ENCODE results near the gene ZNF335.
A peak's percentile ranks its signal among the peaks of the same experiment; 100 is the strongest.
"Not testable (repeated sequence)": the region's sequence is repeated elsewhere in the genome, so short reads cannot be mapped to it uniquely, and the experiment has no call there.

ZNF335 gene

DNA sequence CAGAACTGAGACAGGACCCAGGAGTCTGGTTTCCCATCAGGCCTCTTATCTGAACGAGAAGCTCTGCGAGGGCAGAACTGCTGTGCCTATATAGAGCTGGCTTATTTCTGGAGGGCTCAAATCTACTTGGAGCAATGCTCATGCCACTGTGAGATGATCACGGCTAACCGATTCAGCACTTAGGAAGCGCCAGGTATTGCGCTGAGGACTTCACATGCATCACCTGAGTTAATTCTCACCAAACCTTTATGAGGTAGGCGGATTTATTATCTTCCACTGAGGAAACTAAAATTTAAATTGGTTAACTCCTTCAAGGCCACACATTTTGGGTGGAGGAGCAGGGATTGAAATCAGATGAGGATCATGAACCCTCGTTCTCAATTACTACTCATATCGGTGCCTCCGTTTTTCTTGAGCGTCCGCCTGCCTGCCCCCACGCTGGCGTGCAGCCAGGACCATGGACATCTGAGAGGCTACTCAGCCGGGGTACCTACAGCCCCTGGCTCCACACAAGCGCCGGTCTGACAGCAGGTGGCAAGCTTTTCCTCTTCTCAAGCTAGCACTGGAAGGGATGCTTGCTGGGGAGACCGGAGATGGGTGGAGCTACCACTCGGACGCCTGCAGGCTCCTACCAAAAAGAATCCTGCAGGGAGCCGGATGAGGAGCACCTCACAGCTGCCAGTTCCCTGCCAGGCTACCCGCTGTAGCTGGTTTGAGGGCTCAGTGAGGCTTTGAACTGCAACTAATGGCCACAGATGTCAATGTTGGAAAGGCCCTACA is 38.5 kb downstream of the ZNF335 start:
- peak; percentile 51 for DNase-seq

DNA sequence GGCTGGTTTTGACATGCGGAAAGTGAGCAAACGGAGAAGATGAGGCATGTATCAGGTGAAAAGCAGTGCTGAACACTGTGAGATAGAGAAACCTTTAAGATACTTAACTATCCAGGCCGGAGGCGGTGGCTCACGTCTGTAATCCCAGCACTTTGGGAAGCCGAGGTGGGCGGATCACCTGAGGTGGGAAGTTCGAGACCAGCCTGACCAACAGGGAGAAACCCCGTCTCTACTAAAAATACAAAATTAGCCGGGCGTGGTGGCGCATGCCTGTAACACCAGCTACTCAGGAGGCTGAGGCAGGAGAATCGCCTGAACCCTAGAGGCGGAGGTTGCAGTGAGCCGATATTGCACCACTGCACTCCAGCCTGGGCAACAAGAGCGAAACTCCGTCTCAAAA is 40.3 kb downstream of the ZNF335 start:
- DNase-seq = not testable (repeated sequence)

DNA sequence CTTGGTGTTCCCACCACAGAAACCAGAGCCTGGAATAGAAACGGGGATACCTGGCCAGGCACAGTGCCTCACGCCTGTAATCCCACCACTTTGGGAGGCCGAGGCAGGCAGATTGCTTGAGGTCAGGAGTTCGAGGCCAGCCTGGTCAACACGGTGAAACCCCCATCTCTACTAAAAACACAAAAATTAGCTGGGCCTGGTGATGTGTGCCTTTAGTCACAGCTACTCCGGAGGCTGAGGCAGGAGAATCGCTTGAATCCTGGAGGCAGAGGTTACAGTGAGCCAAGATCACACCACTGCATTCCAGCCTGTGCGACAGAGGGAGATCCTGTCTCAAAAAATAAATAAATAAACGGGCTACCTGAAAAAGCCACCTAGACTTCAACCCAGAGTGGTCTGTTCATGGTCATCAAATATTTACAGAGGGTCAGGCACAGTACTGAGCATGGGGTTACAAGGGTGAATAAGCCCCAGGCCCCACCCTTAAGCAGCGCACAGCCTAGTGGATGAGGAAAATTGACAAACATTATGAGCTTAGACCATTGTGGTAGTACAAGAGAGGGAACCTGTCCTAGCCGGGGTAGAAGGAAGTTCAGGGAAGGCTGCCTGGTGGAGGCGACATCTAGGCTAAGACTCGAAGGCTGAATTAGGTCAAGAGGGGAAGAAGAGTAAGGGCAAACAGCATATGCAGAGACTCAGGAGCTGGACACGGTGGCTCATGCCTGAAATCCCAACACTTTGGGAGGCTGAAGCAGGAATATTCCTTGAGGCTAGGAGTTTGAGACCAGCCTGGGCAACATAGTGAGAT is 44.7 kb downstream of the ZNF335 start:
- DNase-seq = no peak

DNA sequence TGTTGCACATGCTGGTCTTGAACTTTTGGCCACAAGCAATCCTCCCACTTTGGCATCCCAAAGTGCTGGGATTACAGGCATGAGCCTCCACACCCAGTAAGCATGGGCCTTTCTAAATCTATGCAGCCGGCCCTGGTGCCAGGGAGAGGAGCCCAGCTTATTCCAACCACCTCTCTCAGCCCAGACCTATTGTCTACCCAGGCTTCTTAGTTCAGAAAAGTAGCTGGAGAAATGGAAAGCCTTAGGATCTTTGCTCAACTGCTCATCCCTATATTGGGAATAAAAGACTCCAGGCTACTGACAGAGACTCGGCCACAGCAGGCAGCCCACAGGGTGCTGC is 45.3 kb downstream of the ZNF335 start:
- DNase-seq = no peak

DNA sequence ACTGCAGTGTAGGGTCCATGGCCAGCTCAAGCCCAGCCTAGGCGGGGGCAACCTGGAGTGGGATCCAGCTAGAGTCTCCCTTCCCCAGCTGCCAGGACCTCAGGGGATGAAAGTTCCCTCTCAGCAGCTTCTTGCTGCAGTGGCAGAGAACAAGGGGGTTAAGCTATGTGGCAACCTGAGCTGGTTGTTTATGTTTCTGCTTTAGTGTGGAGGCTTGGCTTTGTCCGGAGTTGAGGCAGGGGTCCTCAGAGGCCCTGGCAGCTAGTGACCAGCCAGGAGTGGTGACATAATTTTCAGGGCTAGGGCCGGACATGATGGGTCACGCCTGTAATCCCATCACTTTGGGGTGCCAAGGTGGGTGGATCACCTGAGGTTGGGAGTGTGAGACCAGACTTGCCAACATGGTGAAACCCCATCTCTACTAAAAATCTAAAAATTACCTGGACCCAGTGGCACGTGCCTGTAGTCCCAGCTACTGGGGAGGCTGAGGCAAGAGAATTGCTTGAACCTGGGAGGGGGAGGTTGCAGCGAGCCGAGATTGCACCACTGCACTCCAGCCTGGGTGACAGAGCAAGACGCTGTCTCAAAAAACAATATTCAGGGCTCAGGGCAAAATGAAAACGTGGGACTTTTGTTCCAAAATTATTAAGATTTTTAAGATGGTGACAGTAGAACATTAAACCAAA is 46.0 kb downstream of the ZNF335 start:
- DNase-seq = no peak

DNA sequence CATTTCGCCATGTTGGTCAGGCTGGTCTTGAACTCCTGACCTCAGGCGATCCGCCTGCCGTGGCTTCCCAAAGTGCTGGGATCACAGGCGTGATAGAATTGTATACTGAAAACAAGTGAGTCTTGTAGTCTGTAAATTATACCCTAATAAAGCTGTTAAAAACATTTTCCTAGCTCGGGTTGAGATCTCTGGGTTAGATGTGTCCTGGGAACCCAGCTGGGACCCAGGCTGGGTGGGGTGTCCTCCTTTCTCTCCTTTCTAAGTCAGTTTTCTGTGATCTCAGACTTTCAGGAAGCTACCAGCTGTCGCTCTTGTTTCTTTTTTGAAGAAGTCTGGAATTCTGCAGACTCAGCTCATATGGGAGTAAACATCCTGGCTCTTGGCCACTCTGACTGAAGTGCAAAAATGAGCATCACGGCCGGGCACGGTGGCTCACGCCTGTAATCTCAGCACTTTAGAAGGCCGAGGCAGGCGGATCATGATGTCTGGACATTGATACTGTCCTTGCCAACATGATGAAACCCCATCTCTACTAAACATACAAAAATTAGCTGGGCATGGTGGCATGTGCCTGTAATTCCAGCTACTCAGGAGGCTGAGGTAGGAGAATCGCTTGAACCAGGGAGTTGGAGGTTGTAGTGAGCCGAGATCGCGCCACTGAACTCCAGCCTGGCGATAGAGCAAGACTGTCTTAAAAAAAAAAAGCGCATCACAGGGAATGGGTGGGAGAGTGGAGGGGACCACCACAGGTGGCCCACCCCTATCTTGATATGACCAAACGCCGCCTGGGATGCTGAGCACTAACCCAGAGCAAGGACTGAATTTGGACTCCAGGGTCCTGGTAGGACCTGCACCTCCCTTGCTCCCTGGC is 47.4 kb downstream of the ZNF335 start:
- peak; percentile 55 for DNase-seq

DNA sequence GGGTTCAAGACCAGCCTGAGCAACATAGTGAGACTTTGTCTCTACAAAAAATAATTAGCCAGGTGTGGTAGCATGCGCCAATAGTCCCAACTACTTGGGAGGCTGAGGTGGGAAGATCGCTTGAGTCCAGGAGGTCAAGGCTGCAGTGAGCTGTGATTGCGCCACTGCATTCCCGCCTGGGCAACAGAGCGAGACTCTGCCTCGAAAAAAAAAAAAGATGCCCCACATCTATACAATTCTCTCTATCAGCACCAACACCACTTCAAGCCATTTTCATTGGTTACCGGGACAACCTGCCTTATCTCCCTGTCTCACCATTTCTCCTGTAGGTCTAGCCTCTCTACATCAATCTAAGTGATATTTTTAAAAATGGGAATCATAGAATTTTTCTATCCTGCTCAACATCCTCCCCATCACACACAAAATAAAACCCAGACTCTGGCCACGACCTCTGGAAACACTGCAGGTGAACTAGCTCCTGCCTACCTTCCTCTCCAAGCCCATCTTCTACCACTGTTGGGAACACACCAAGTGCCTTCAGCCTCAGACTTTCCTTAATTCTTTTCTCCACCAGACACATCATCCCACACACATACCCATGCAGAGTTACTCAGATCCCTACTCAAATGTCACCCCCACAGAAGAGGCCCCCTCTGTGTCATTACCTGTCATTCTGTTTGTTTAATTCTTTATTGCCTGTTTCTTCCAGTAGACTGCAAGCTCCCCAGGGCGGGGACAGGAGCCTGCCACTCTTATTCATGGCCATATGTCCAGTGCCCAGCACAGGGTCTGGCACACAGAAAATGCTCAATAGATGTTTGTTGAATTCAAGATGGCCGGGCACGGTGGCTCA is 50.4 kb downstream of the ZNF335 start:
- DNase-seq = no peak

DNA sequence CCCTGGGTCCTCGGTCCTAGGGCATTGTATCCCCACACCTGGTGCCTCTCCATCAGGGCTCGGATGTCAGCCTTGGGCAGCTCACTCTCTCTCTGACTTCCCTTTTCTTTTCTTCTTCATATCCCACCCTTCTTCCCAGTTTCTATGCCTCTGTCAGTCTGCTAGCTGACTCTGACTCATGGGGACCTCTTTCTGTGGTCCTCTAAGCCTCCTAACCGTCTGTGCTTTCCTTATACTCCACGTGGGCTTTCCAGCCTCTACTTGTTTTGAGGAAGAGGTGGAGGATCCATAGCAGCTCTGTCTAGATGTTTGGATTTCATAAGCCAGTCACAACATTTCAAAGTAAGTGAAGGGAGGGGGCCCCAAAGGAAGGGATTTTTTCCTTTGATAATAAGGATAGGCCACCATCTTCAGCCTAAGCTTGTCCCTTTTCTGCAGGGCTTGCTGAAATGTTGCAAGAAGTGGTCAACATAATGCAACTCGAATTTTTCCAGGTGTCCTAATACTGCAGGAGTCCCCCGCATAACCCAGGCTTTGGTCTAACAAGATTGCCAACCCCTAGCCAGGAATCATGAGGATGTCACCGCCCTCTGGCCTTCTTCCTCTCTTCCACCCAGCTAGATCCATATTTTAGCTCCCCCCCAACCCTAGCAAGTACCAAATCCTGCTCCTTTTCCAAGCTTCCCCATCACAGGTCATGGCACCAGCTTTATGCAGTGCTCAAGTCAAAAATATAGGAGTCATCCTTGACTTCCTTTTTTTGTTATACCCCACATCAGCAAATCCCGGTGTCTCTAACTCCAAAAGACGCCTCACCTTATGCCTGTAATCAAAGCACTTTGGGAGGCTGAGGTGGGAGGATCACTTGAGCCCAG is 51.3 kb downstream of the ZNF335 start:
- DNase-seq = peak; percentile 87

DNA sequence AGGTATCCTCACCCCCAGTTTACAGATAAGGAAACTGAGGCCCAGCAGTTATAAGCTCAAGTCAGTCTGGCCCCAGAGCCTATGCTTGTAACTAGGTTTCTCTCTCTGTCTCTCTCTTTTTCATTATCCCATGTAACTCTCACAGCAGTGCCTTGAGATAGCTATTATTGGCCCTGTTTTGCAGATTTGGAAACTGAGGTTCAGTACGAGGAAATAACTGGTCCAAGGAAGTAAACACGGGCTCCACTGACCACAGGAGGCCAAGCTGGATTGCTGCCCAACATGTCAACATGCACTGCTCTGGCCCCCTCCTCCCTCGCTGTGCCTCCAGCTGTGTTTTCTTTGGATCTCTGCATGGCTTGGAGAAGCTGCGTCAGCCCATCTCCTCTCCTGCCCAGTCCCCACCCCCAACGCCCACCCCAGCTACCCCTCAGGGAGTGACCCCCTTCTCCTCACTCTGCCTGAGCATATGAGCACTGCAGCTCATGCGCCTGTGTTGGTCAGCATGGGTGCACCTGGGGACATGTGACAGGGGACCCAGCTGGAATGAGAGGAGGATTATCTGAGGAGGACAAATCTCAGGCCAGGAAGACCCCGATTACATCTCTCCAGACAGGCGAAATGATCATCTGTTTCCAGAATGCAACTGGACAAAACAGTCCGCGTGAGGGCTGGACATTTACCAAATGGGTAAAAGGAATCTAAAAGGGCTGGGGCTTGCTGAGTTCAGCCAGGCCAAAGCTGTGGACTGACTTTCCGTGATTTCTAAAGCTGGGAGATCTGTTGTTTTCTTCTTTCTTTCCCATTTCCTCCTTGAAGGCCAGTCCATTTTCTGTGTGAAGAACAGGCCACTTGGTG is 52.2 kb downstream of the ZNF335 start:
- DNase-seq = peak; percentile 36

DNA sequence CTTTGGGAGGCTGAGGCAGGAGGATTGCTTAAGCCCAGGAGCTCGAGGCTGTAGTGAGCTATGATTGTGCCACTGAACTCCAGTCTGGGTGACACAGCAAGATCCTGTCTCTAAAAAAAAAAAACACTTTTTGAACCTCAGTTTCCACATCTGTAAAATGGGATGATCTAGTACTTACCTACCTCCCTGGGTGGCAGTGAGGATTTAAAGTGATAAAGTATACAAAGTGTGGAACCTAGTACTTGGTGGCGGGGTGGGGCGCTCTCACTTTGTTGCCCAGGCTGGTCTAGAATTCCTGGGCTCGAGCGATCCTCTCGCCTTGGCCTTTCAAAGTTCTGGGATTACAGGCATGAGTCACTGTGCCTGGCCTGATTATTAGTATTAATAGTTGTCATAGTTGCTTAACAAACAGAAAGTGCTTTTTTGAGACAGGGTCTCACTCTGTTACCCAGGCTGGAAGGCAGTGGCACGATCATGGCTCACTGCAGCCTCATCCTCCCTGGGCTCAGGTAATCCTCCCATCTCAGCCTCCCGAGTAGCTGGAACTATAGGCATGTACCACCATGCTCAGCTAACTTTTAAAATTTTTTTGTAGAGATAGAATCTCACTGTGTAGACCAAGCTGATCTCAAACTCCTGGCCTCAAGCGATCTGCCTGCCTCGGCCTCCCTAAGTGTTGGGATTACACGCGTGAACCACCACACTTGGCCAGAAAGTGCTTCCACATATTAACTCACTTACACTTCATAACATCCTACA is 53.0 kb downstream of the ZNF335 start:
- DNase-seq = no peak

DNA sequence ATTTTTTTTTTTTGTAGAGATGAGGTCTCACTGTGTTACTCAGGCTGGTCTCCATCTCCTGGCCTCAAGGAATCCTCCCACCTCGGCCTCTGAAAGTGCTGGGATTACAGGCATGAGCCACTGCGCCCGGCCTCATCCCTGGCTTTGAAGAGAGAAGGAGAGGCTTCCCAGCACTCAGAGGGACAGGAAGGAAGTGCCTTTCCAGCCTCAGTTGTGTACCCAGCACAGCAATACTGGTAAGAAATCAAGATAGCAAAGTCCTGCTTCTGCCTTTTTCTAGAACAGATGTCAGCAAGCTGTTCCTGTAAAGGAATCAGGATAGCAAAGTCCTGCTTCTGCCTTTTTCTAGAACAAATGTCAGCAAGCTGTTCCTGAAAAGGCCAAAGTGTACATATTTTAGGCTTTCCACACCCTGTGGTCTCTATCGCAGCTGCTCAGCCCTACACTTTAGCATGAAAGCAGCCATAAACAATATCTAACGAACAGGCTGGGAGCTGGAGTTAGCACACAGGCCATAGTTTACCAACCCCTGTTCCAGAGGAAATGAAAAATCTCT is 53.7 kb downstream of the ZNF335 start:
- DNase-seq = peak; percentile 24

DNA sequence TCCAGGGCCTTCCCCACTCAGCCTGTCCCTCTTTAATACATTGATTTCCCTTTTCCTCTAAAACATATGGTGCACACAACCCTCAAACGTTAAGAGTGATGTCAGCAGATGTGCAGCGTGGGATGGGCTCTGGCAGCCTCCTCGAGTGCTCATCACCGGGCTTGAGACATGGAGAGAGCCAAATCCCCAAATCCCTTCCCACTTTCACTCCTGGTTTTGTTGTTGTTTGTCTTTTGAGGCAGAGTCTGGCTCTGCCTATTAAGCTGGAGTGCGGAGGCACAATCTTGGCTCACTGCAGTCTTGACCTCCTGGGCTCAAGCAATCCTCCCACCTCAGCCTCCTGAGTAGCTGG is 54.2 kb downstream of the ZNF335 start:
- peak; percentile 58 for DNase-seq

DNA sequence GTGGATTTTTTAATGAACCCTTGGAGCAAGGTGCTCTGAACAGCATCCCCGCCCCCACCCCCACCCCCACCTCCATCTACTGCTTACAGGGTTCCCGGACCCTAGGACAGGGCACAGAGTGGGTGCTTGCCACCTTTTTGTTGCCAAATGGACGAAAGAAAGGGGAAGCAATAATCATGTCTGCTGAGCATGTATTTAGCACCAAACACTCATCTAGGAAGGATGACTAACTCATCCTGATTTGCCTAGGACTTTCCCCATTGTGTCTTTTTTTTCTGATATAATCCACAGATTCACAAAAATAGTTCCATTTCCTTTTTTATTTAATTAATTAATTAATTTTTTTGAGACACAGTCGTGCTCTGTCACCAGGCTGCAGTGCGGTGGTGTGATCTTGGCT is 58.9 kb downstream of the ZNF335 start:
- DNase-seq = peak; percentile 93

DNA sequence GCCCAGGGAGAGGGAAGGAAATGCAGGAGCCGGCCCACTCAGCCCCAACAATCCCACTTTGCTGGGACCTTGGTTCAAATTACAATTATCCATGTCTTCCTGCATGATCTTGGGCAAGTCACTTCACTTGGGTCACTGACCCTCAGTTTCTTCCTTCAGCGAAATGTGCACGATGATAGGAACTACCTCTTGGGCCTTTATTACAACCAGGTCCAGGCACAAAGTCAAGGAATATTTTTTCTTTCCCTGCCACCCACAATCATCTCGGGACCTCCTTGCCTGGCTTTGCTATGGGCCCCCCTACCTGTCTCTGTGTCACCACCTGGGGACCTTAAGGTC is 59.7 kb downstream of the ZNF335 start:
- DNase-seq = no peak

DNA sequence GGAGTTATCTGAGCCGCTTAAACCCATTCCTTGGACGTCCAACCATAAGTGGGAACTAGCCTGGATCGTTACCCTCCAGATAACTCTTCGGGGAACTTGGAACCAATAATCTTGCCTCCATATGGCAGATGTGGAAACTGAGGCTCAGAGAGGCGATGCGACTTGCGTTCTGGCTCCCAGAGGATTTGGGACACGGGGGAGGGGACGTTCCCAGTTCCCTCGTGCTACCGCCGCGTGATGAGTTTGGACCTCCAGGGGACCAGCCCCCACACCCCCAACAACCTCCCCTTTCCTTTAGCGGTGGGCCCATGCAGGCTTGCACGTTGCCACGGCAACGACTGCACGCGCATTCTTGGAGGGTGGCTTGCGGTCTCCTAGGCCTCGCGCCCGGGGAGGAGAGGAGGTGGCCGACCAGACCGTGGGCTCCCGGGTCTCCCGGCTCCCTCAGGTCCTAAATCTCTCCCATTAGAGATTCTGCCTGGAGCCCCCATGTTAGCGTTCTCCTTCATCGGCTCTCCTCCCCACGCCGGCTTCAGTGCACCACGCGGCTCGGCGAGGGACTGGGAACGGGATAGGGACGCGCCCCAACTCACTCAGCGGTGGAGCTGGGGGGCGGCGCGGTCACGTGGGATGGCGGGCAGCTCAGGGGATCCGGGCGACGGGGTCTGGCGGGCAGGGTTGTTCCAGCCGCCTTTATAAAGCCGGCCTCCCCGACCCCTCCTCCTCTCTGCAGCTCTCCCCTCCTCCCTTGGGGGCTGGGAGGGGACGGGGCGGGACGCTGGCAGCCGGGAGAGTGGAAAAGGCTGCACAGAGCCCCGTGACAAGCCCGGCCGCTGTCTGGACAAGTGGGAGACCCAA is 60.3 kb downstream of the ZNF335 start, which contains the start of gene PLTP:
Gene PLTP, minus strand, starts transcription at position 670 of the 858 bp plus-strand sequence. CDS start 703 bp downstream, outside the sequence.
- peak; percentile 23 for DNase-seq

DNA sequence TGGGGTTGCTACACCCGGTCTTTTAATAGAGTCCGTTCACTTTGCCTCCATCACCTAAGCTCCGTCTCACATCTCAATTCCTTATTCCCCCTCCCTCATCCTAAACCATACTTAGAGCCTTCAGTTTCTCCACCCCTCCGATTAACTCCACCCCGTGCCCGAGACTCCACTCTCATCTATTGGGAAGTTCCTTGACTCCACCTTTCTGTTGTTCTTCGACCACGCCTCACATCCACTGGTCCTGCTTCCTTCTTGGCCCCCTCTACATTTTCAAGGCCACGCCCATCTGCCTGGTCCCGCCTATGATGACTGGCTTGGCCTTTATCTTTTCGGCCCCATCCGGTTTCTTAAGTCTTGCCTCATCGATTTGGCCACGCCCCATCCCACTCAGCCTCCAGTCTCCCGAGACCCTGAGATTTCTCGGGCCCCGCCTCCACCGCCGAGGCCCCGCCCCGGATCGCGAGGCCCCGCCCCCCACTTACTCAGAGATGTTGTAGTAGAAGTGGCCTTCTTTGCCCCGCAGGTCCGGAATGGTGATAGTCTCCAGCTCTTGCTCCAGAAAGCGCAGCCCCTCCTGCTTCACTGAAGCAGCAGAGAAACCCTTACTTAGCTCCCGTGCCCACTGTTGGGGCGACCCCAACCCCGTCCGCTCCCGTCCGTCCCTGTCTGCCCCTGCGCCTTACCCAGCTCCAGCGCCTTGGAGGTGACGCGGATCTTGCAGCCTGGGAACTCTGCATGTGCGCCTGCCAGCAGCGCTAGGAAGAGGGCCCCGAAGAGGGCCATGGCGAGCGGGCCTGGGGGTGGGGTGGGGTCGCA is 61.1 kb downstream of the ZNF335 start:
- peak; percentile 100 for DNase-seq

All from inflammatory macrophage treated with lipopolysaccharide for 4 hours (primary cell).